H1 (cell line): ENCODE data around the gene CDCA5. TPM values are rescaled to one million over a fixed set of nuclear protein-coding genes. Genes with fewer than 3 reads are reported as not detected.

ENCODE experiments used
- CTCF ChIA-PET: fragments of 300-600 bp; sonication (Branson Sonifier 250); formaldehyde crosslinking; loops from one replicate; lab custom pipeline; 2021; ENCODE audit not compliant: partially characterized antibody; lab: Charles Lee
- POLR2A ChIA-PET: fragments of 300-600 bp; sonication (Branson Sonifier 250); formaldehyde crosslinking; loops from one replicate; lab custom pipeline; 2021; ENCODE audit warnings: inconsistent platforms; ENCODE audit not compliant: partially characterized antibody; lab: Charles Lee
- DNase-seq, 2 experiments: peaks; one replicate each; pipeline versions ENCODE4 v3.0.0 to v3.0.0-alpha.2; 2010 to 2022; ENCODE audit warnings: low spot score in 2 of 2, low read depth in 1 of 2, mixed read lengths in 1 of 2
- FAIRE-seq: peaks from 2 replicates; lab custom pipeline; 2011; peaks lifted over from hg19 to GRCh38; lab: Jason Lieb, UNC
- H2AFZ ChIP-seq: 2 replicates; pipeline ENCODE4 v1.8.1; 2012; ENCODE audit warnings: low read length, inconsistent platforms
- H2AK5ac ChIP-seq: 2 replicates; pipeline ENCODE4 v1.6.1; 2013; ENCODE audit warnings: low read depth, low read length
- H2BK120ac ChIP-seq: replicated peaks from 2 replicates; pipeline ENCODE3; 2013; ENCODE audit warnings: low read depth, low read length, inconsistent platforms
- H2BK12ac ChIP-seq: 2 replicates; pipeline ENCODE4 v1.6.1; 2013; ENCODE audit warnings: low read depth, low read length
- H2BK15ac ChIP-seq: 2 replicates; pipeline ENCODE4 v1.6.1; 2013; ENCODE audit warnings: low read length
- H2BK20ac ChIP-seq: 2 replicates; pipeline ENCODE4 v1.6.1; 2013; ENCODE audit warnings: low read length
- H2BK5ac ChIP-seq: 2 replicates; pipeline ENCODE4 v1.6.1; 2013; ENCODE audit warnings: low read depth, low read length
- H3K14ac ChIP-seq: 2 replicates; pipeline ENCODE4 v1.6.1; 2013; ENCODE audit warnings: inconsistent platforms; ENCODE audit not compliant: insufficient read length
- H3K18ac ChIP-seq: 2 replicates; pipeline ENCODE4 v1.6.1; 2013; ENCODE audit warnings: low read length; ENCODE audit errors: extremely low read depth
- H3K23ac ChIP-seq: 2 replicates; pipeline ENCODE4 v1.6.1; 2013; ENCODE audit warnings: inconsistent platforms; ENCODE audit not compliant: insufficient read length
- H3K23me2 ChIP-seq: 2 replicates; pipeline ENCODE4 v1.6.1; 2013; ENCODE audit warnings: low read depth, low read length
- H3K27ac ChIP-seq: 2 replicates; pipeline ENCODE4 v1.6.1; 2011; ENCODE audit warnings: low read depth, low read length, inconsistent platforms
- H3K27me3 ChIP-seq, 4 experiments: replicated peaks in 1 of 4; 1 replicate in 1 of 4; 2 replicates in 3 of 4; pipeline versions ENCODE4 v1.6.1 to v1.8.1; 2011 to 2013; ENCODE audit warnings: low read length in 3 of 4, mild to moderate bottlenecking in 3 of 4, inconsistent platforms in 2 of 4, mixed read lengths in 2 of 4, moderate library complexity in 1 of 4; ENCODE audit not compliant: control insufficient read depth in 3 of 4, insufficient read depth in 3 of 4; ENCODE audit errors: extremely low read depth in 1 of 4
- H3K36me3 ChIP-seq, 4 experiments: 2 replicates each; pipeline versions ENCODE4 v1.6.1 to v1.8.1; 2011 to 2013; ENCODE audit warnings: mild to moderate bottlenecking in 4 of 4, low read length in 3 of 4, moderate library complexity in 2 of 4, control low read depth in 1 of 4, inconsistent platforms in 1 of 4; ENCODE audit not compliant: insufficient read depth in 4 of 4, control insufficient read depth in 2 of 4
- H3K4ac ChIP-seq: replicated peaks from 2 replicates; pipeline ENCODE3; 2013; ENCODE audit warnings: low read length, low read depth, mixed read lengths, inconsistent platforms; ENCODE audit not compliant: insufficient read length
- H3K4me1 ChIP-seq, 4 experiments: replicated peaks in 1 of 4; 1 replicate in 1 of 4; 2 replicates in 3 of 4; pipeline versions ENCODE4 v1.6.1 to v1.8.1; 2011 to 2013; ENCODE audit warnings: low read length in 3 of 4, inconsistent platforms in 2 of 4, mixed read lengths in 1 of 4; ENCODE audit not compliant: insufficient read depth in 4 of 4, control insufficient read depth in 3 of 4
- H3K4me2 ChIP-seq, 2 experiments: 2 replicates each; pipeline versions ENCODE4 v1.6.1 to v1.8.1; 2011 to 2013; ENCODE audit warnings: low read depth in 2 of 2, low read length in 2 of 2, control low read depth in 1 of 2, inconsistent platforms in 1 of 2, mild to moderate bottlenecking in 1 of 2; ENCODE audit not compliant: insufficient read depth in 1 of 2
- H3K4me3 ChIP-seq, 4 experiments: fragments of 200-600, 300-600 bp in 1 of 4; sonication (generic), shearing (Covaris generic), sonication (Bioruptor Twin) in 1 of 4; 2 replicates each; pipeline versions ENCODE4 v1.5.1 to v1.8.1; 2011 to 2016; ENCODE audit warnings: low read length in 4 of 4, low read depth in 3 of 4, control low read depth in 2 of 4, inconsistent platforms in 2 of 4, mild to moderate bottlenecking in 2 of 4, mixed read lengths in 1 of 4, moderate library complexity in 1 of 4; ENCODE audit not compliant: insufficient read depth in 2 of 4; ENCODE audit errors: extremely low read depth in 1 of 4
- H3K56ac ChIP-seq: replicated peaks from 2 replicates; pipeline ENCODE3; 2013; ENCODE audit warnings: low read depth, mild to moderate bottlenecking, mixed read lengths, low read length, inconsistent platforms; ENCODE audit not compliant: insufficient read length
- H3K79me1 ChIP-seq: 2 replicates; pipeline ENCODE4 v1.6.1; 2013; ENCODE audit warnings: low read depth, low read length, control low read depth
- H3K79me2 ChIP-seq, 2 experiments: 2 replicates each; pipeline versions ENCODE4 v1.6.1 to v1.8.1; 2012 to 2013; ENCODE audit warnings: low read length in 2 of 2, mild to moderate bottlenecking in 2 of 2, inconsistent platforms in 1 of 2; ENCODE audit not compliant: insufficient read depth in 2 of 2, control insufficient read depth in 1 of 2
- H3K9ac ChIP-seq, 4 experiments: replicated peaks in 1 of 4; 1 replicate in 1 of 4; 2 replicates in 3 of 4; pipeline versions ENCODE4 v1.6.1 to v1.8.1; 2011 to 2013; ENCODE audit warnings: low read depth in 3 of 4, low read length in 3 of 4, control low read depth in 2 of 4, mild to moderate bottlenecking in 2 of 4, moderate library complexity in 2 of 4, inconsistent platforms in 1 of 4; ENCODE audit errors: extremely low read depth in 1 of 4
- H3K9me3 ChIP-seq, 2 experiments: 2 replicates each; pipeline versions ENCODE4 v1.6.1 to v1.8.1; 2012 to 2013; ENCODE audit warnings: mild to moderate bottlenecking in 2 of 2, moderate library complexity in 2 of 2, control low read depth in 1 of 2, inconsistent platforms in 1 of 2, low read depth in 1 of 2, low read length in 1 of 2, mixed read lengths in 1 of 2; ENCODE audit not compliant: insufficient read depth in 2 of 2
- H4K20me1 ChIP-seq, 2 experiments: replicated peaks in 1 of 2; 2 replicates each; pipeline versions ENCODE3 to v1.8.1; 2011 to 2013; ENCODE audit warnings: inconsistent platforms in 2 of 2, low read length in 2 of 2, mild to moderate bottlenecking in 1 of 2; ENCODE audit not compliant: insufficient read depth in 2 of 2, control insufficient read depth in 1 of 2
- H4K5ac ChIP-seq: 2 replicates; pipeline ENCODE4 v1.6.1; 2013; ENCODE audit warnings: low read length, low read depth, mixed read lengths, inconsistent platforms; ENCODE audit not compliant: insufficient read length
- H4K8ac ChIP-seq: 2 replicates; pipeline ENCODE4 v1.8.0; 2013; ENCODE audit warnings: mild to moderate bottlenecking, moderate library complexity, low read length, inconsistent platforms; ENCODE audit not compliant: insufficient read depth; ENCODE audit errors: extremely low read depth
- H4K91ac ChIP-seq: replicated peaks from 2 replicates; pipeline ENCODE3; 2013; ENCODE audit warnings: low read length, mixed read lengths, inconsistent platforms; ENCODE audit not compliant: insufficient read length
- BCL11A ChIP-seq, 2 experiments: IDR thresholded peaks; one replicate each; pipeline ENCODE4 v1.6.1; 2011; ENCODE audit warnings: low read depth in 2 of 2, low read length in 2 of 2, mild to moderate bottlenecking in 2 of 2
- CBX5 ChIP-seq: fragments of 300-800, 300-1000 bp; sonication (generic); IDR thresholded peaks from 2 replicates; pipeline ENCODE4 v1.7.1; 2016; ENCODE audit warnings: antibody characterized with exemption, low read length, low read depth
- CEBPB ChIP-seq: IDR thresholded peaks from 2 replicates; pipeline ENCODE4 v1.6.1; 2012; ENCODE audit warnings: low read depth, low read length
- FOSL1 ChIP-seq: IDR thresholded peaks from 2 replicates; pipeline ENCODE4 v1.6.1; 2011; ENCODE audit warnings: mild to moderate bottlenecking, low read depth, low read length, moderate library complexity; ENCODE audit not compliant: insufficient read depth
- JUND ChIP-seq: IDR thresholded peaks from 2 replicates; pipeline ENCODE4 v1.6.1; 2011; ENCODE audit warnings: mild to moderate bottlenecking, improper control_type of control experiment, low read length
- KDM4A ChIP-seq: IDR thresholded peaks from one replicate; pipeline ENCODE4 v1.7.1; 2012; ENCODE audit warnings: low read depth, mild to moderate bottlenecking, moderate library complexity, low read length, inconsistent platforms; ENCODE audit not compliant: severe bottlenecking
- MAFK ChIP-seq: IDR thresholded peaks from 2 replicates; pipeline ENCODE4 v1.6.1; 2012; ENCODE audit warnings: low read depth, mild to moderate bottlenecking, improper control_type of control experiment, low read length
- PHF8 ChIP-seq: fragments of 200-600 bp; sonication (generic); conservative IDR thresholded peaks from 2 replicates; pipeline ENCODE4 v1.7.1; 2012; ENCODE audit warnings: low read depth, mild to moderate bottlenecking, inconsistent platforms, low read length, moderate library complexity
- POLR2A ChIP-seq, 2 experiments: IDR thresholded peaks; 1 replicate in 1 of 2; 2 replicates in 1 of 2; pipeline ENCODE4 v1.6.1; 2011; ENCODE audit warnings: low read depth in 2 of 2, low read length in 2 of 2, mild to moderate bottlenecking in 2 of 2; ENCODE audit errors: control extremely low read depth in 1 of 2
- POLR2AphosphoS5 ChIP-seq: IDR thresholded peaks from 2 replicates; pipeline ENCODE4 v1.6.1; 2011; ENCODE audit warnings: low read depth, low read length
- RBBP5 ChIP-seq: IDR thresholded peaks from 2 replicates; pipeline ENCODE4 v1.7.1; 2012; ENCODE audit warnings: low read depth, mild to moderate bottlenecking, inconsistent platforms, low read length, moderate library complexity, borderline replicate concordance
- SIN3A ChIP-seq, 2 experiments: IDR thresholded peaks in 1 of 2; conservative IDR thresholded peaks in 1 of 2; 2 replicates each; pipeline ENCODE4 v1.6.1; 2011 to 2012; ENCODE audit warnings: low read length in 2 of 2, improper control_type of control experiment in 1 of 2, low read depth in 1 of 2, mild to moderate bottlenecking in 1 of 2
- SIRT6 ChIP-seq: IDR thresholded peaks from one replicate; pipeline ENCODE4 v1.7.1; 2012; ENCODE audit warnings: low read length, inconsistent platforms
- SIX5 ChIP-seq: IDR thresholded peaks from 2 replicates; pipeline ENCODE4 v1.6.1; 2011; ENCODE audit warnings: mild to moderate bottlenecking, low read depth, low read length
- SP2 ChIP-seq: IDR thresholded peaks from 2 replicates; pipeline ENCODE4 v1.6.1; 2012; ENCODE audit warnings: mild to moderate bottlenecking, low read length, inconsistent platforms
- ZNF274 ChIP-seq: IDR thresholded peaks from 2 replicates; pipeline ENCODE4 v1.7.0; 2012; ENCODE audit warnings: low read length, borderline replicate concordance; ENCODE audit errors: extremely low read depth
- WGBS, 2 experiments: shearing (Covaris generic) in 1 of 2; methylation state at CpG; one replicate each; pipeline versions ENCODE4 v1.1.6 to v1.1.7; 2013 to 2015; ENCODE audit warnings: low lambda C conversion rate in 2 of 2, mixed read lengths in 2 of 2, inconsistent platforms in 1 of 2, low coverage in 1 of 2, missing lambda C conversion rate in 1 of 2; ENCODE audit not compliant: insufficient replicate concordance in 2 of 2, insufficient coverage in 1 of 2, insufficient read length in 1 of 2; ENCODE audit errors: extremely low coverage in 1 of 2, missing lambda C conversion rate in 1 of 2; 5-methylcytosine and 5-hydroxymethylcytosine counted together
- polyA plus RNA-seq, 7 experiments: library from polyadenylated mRNA; depleted of rRNA in 3 of 7; stranded (reverse) in 5 of 7; unstranded in 2 of 7; fragments of >200 nt in 5 of 7; fragments of 200-250 nt in 2 of 7; gene quantifications; 1 replicate in 5 of 7; 2 replicates in 1 of 7; 4 replicates in 1 of 7; pipeline versions ENCODE4 v1.2.1 to v1.2.3, GENCODE V29; 2011 to 2013; ENCODE audit warnings: missing spikeins in 2 of 7, mixed read lengths in 2 of 7
- total RNA-seq: library from RNA; stranded (reverse); fragmentation: NEBNext Ultra II Directional; extraction: Animal tissue kit (Norgen Biotek cat#: 25700); gene quantifications from 2 replicates; pipeline ENCODE4 v1.2.1, GENCODE V29; 2021

CDCA5 gene
- total and polyA plus RNA-seq, 2 of the 8 experiments (the other 6 are each of a cell fraction or from before 2014, with no cell fraction given) = 39.2 to 87.0 TPM

DNA sequence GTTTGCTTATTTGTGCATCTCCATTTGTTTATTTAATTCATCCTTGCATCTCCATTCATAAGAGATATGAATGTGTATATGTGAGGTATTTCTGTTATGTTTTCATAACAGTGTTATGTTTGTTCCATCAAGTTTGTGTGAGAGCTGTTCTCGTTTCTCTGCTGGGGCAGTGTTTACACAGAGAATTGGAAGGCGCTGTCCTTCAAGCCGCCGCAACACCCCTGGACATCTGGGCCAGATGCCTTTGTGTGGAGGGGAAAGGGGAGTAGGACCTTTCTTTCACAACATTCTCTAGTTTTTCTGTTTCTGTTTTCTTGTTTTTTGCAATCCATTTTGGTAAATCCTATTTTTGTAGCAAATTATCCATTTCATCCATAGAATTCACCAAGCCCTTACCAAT, 20.8 kb upstream of the CDCA5 start:
- ChIA-PET POLR2A (interaction anchor here (1.7 to 3.7 kb wide), 3 partner anchors 7 to 12 kb away, joined by 5 to 31 read pairs (median 10); partner anchors contain the start of genes TM7SF2, VPS51 and ZNHIT2), CTCF (no interaction called here)
- FAIRE-seq = no peak
- DNase-seq = no peak
- peaks cover 3% of the 10 kb centered on the region; the same call in 1 of the 2 replicates for H3K79me1 ChIP-seq
- peaks cover 0 to 13% (median 0%) of the 10 kb centered on the region in 4 experiments; a peak in 2 of 8 replicates for H3K36me3 ChIP-seq
- WGBS, 2 experiments = 96% methylated on average over 4 of the region's 4 CpGs; no CpG with 5 or more reads in 1 of the 2 experiments
- H3K23ac ChIP-seq = no peak overlapping the region
- H3K14ac ChIP-seq = no peak overlapping the region
- no peaks in the 10 kb centered on the region for H3K9me3 ChIP-seq
- H3K4me1 ChIP-seq = no peaks in the 10 kb centered on the region
- no peak overlapping the region for H2BK20ac ChIP-seq
- H3K27me3 ChIP-seq = no peaks in the 10 kb centered on the region
- H2BK5ac ChIP-seq = no peak overlapping the region
- no peak overlapping the region for H3K9ac ChIP-seq
- no peak overlapping the region for H4K91ac ChIP-seq
- H3K56ac ChIP-seq = no peak overlapping the region
- H3K79me2 ChIP-seq = no peaks in the 10 kb centered on the region; a peak in 1 of 4 replicates
- H4K5ac ChIP-seq = no peak overlapping the region
- no peak overlapping the region for H3K18ac ChIP-seq
- no peak overlapping the region for H4K8ac ChIP-seq
- H3K27ac ChIP-seq = no peak overlapping the region
- H2AFZ ChIP-seq = no peak overlapping the region
- H4K20me1 ChIP-seq = peaks cover 0 to 12% of the 10 kb centered on the region in 2 experiments
- no peaks in the 10 kb centered on the region for H3K23me2 ChIP-seq
- H3K4ac ChIP-seq = no peak overlapping the region
- no peak overlapping the region for H2AK5ac ChIP-seq
- no peak overlapping the region for H2BK12ac ChIP-seq
- no peak overlapping the region for H2BK15ac ChIP-seq
- no peak overlapping the region for H3K4me2 ChIP-seq
- no peak overlapping the region for H3K4me3 ChIP-seq
- no peak overlapping the region for H2BK120ac ChIP-seq
- no peak for TF ChIP-seq BCL11A (IDR thresholded peaks at IDR 0.05; ENCODE audit: low read depth in 2 of 2, low read length in 2 of 2)
- TF ChIP-seq SIN3A (conservative IDR thresholded peaks at IDR 0.05 in 1 of 2, IDR thresholded peaks at IDR 0.05 in 1 of 2; ENCODE audit: low read depth in 1 of 2, low read length in 2 of 2) = no peak
- TF ChIP-seq CBX5 = no peak
- no peak for TF ChIP-seq JUND
- no peak for TF ChIP-seq MAFK
- TF ChIP-seq PHF8 = no peak
- no peak for TF ChIP-seq SIX5
- no peak for TF ChIP-seq KDM4A
- TF ChIP-seq ZNF274 = no peak
- TF ChIP-seq SIRT6 = no peak
- TF ChIP-seq FOSL1 = no peak
- TF ChIP-seq CEBPB = no peak
- no peak for TF ChIP-seq SP2
- no peak for TF ChIP-seq POLR2AphosphoS5
- no peak for TF ChIP-seq POLR2A (IDR thresholded peaks at IDR 0.05; ENCODE audit: control extremely low read depth in 1 of 2, low read depth in 2 of 2, low read length in 2 of 2)
- TF ChIP-seq RBBP5 = no peak
